ENCODE data around the gene DCTD.

DCTD gene

GRCh38 chr4:182922501-182923284 lies 5.5 kb upstream of the DCTD start:
- Histone ChIP-seq H3K27me3 (ENCODE audit: control insufficient read depth, insufficient read depth, low read length) (no peaks in the 10 kb centered on the region), H3K4me1 (ENCODE audit: control insufficient read depth, insufficient read depth, low read length) (no peaks in the 10 kb centered on the region; the same call in 1 of the 2 replicates), H3K4me3 (ENCODE audit: low read length) (no peak overlapping the region), H3K9me3 (ENCODE audit: control insufficient read depth, insufficient read depth, low read length) (no peaks in the 10 kb centered on the region), H3K36me3 (ENCODE audit: control insufficient read depth, insufficient read depth, low read length) (no peaks in the 10 kb centered on the region), H3K27ac (ENCODE audit: low read length) (no peak overlapping the region)
- DNase-seq (ENCODE audit: low read depth, low spot score): no peak
- no CpG with 5 or more reads among the region's 13 CpGs for WGBS (ENCODE audit: insufficient coverage, insufficient read length)

GRCh38 chr4:182921608-182922007 lies 4.4 kb upstream of the DCTD start:
- WGBS (ENCODE audit: insufficient coverage, insufficient read length): no CpG with 5 or more reads among the region's 4 CpGs
- Histone ChIP-seq H3K9me3 (ENCODE audit: control insufficient read depth, insufficient read depth, low read length) (no peaks in the 10 kb centered on the region), H3K36me3 (ENCODE audit: control insufficient read depth, insufficient read depth, low read length) (no peaks in the 10 kb centered on the region; the same call in 1 of the 2 replicates), H3K4me1 (ENCODE audit: control insufficient read depth, insufficient read depth, low read length) (no peaks in the 10 kb centered on the region; the same call in 1 of the 2 replicates), H3K4me3 (ENCODE audit: low read length) (no peak overlapping the region), H3K27ac (ENCODE audit: low read length) (no peak overlapping the region), H3K27me3 (ENCODE audit: control insufficient read depth, insufficient read depth, low read length) (no peaks in the 10 kb centered on the region)
- no peak for DNase-seq (ENCODE audit: low read depth, low spot score)

GRCh38 chr4:182920676-182921075 lies 3.5 kb upstream of the DCTD start:
- Histone ChIP-seq H3K27me3 (ENCODE audit: control insufficient read depth, insufficient read depth, low read length) (no peaks in the 10 kb centered on the region), H3K4me3 (ENCODE audit: low read length) (no peak overlapping the region), H3K27ac (ENCODE audit: low read length) (no peak overlapping the region), H3K9me3 (ENCODE audit: control insufficient read depth, insufficient read depth, low read length) (no peaks in the 10 kb centered on the region), H3K4me1 (ENCODE audit: control insufficient read depth, insufficient read depth, low read length) (peaks cover 5% of the 10 kb centered on the region), H3K36me3 (ENCODE audit: control insufficient read depth, insufficient read depth, low read length) (no peaks in the 10 kb centered on the region; the same call in 1 of the 2 replicates)
- no peak for DNase-seq (ENCODE audit: low read depth, low spot score)
- no CpG with 5 or more reads among the region's 4 CpGs for WGBS (ENCODE audit: insufficient coverage, insufficient read length)

GRCh38 chr4:182918791-182919302 lies 1.7 kb upstream of the DCTD start:
- WGBS (ENCODE audit: insufficient coverage, insufficient read length): no CpG with 5 or more reads among the region's 7 CpGs
- Histone ChIP-seq H3K4me3 (ENCODE audit: low read length) (no peak overlapping the region), H3K27me3 (ENCODE audit: control insufficient read depth, insufficient read depth, low read length) (no peaks in the 10 kb centered on the region)

GRCh38 chr4:182918044-182918607 lies 940 bp upstream of the DCTD start:
- peaks cover 5% of the 10 kb centered on the region for H3K4me1 ChIP-seq (ENCODE audit: control insufficient read depth, insufficient read depth, low read length)
- peaks cover 3% of the 10 kb centered on the region; the same call in 1 of the 2 replicates for H3K36me3 ChIP-seq (ENCODE audit: control insufficient read depth, insufficient read depth, low read length)
- DNase-seq (ENCODE audit: low read depth, low spot score): no peak
- H3K27me3 ChIP-seq (ENCODE audit: control insufficient read depth, insufficient read depth, low read length): no peaks in the 10 kb centered on the region
- H3K4me3 ChIP-seq (ENCODE audit: low read length): peak overlapping the region; percentile 84; the same call in 1 of the 2 replicates
- WGBS (ENCODE audit: insufficient coverage, insufficient read length): no CpG with 5 or more reads among the region's 12 CpGs
- no peak overlapping the region for H3K27ac ChIP-seq (ENCODE audit: low read length)
- no peaks in the 10 kb centered on the region for H3K9me3 ChIP-seq (ENCODE audit: control insufficient read depth, insufficient read depth, low read length)

More at GRCh38 chr4:182918791-182919302, 1.7 kb upstream of the DCTD start:
- H3K9me3 ChIP-seq (ENCODE audit: control insufficient read depth, insufficient read depth, low read length): no peaks in the 10 kb centered on the region
- H3K36me3 ChIP-seq (ENCODE audit: control insufficient read depth, insufficient read depth, low read length): peaks cover 3% of the 10 kb centered on the region; the same call in 1 of the 2 replicates
- DNase-seq (ENCODE audit: low read depth, low spot score): no peak
- no peak overlapping the region for H3K27ac ChIP-seq (ENCODE audit: low read length)
- peaks cover 5% of the 10 kb centered on the region for H3K4me1 ChIP-seq (ENCODE audit: control insufficient read depth, insufficient read depth, low read length)

GRCh38 chr4:182916483-182917181 lies 554 bp downstream of the DCTD start:
- no peaks in the 10 kb centered on the region for H3K9me3 ChIP-seq (ENCODE audit: control insufficient read depth, insufficient read depth, low read length)
- no CpG with 5 or more reads among the region's 38 CpGs for WGBS (ENCODE audit: insufficient coverage, insufficient read length)
- H3K36me3 ChIP-seq (ENCODE audit: control insufficient read depth, insufficient read depth, low read length): peaks cover 6% of the 10 kb centered on the region; the same call in 1 of the 2 replicates
- H3K4me3 ChIP-seq (ENCODE audit: low read length): peak overlapping the region; percentile 84
- H3K27me3 ChIP-seq (ENCODE audit: control insufficient read depth, insufficient read depth, low read length): no peaks in the 10 kb centered on the region
- H3K27ac ChIP-seq (ENCODE audit: low read length): no peak overlapping the region
- peaks cover 5% of the 10 kb centered on the region for H3K4me1 ChIP-seq (ENCODE audit: control insufficient read depth, insufficient read depth, low read length)
- no peak for DNase-seq (ENCODE audit: low read depth, low spot score)

- Histone ChIP-seq H3K4me3 (ENCODE audit: low read length) (no peak overlapping the region), H3K27ac (ENCODE audit: low read length) (no peak overlapping the region), H3K4me1 (ENCODE audit: control insufficient read depth, insufficient read depth, low read length) (peaks cover 5% of the 10 kb centered on the region), H3K27me3 (ENCODE audit: control insufficient read depth, insufficient read depth, low read length) (no peaks in the 10 kb centered on the region), H3K36me3 (ENCODE audit: control insufficient read depth, insufficient read depth, low read length) (peaks cover 6% of the 10 kb centered on the region; the same call in 1 of the 2 replicates), H3K9me3 (ENCODE audit: control insufficient read depth, insufficient read depth, low read length) (no peaks in the 10 kb centered on the region)
- no peak for DNase-seq (ENCODE audit: low read depth, low spot score)
- no CpG with 5 or more reads among the region's 5 CpGs for WGBS (ENCODE audit: insufficient coverage, insufficient read length)
Observed at GRCh38 chr4:182914357-182914756, 2.8 kb downstream of the DCTD start.

- Histone ChIP-seq H3K27ac (ENCODE audit: low read length) (no peak overlapping the region), H3K36me3 (ENCODE audit: control insufficient read depth, insufficient read depth, low read length) (peaks cover 6% of the 10 kb centered on the region; the same call in 1 of the 2 replicates), H3K27me3 (ENCODE audit: control insufficient read depth, insufficient read depth, low read length) (no peaks in the 10 kb centered on the region), H3K9me3 (ENCODE audit: control insufficient read depth, insufficient read depth, low read length) (no peaks in the 10 kb centered on the region), H3K4me1 (ENCODE audit: control insufficient read depth, insufficient read depth, low read length) (peaks cover 5% of the 10 kb centered on the region), H3K4me3 (ENCODE audit: low read length) (no peak overlapping the region)
- WGBS (ENCODE audit: insufficient coverage, insufficient read length): no CpG with 5 or more reads among the region's 2 CpGs
- no peak for DNase-seq (ENCODE audit: low read depth, low spot score)
Observed at GRCh38 chr4:182913621-182914020, 3.6 kb downstream of the DCTD start.

GRCh38 chr4:182913036-182913435 lies 4.2 kb downstream of the DCTD start:
- no peaks in the 10 kb centered on the region for H3K9me3 ChIP-seq (ENCODE audit: control insufficient read depth, insufficient read depth, low read length)
- H3K27ac ChIP-seq (ENCODE audit: low read length): no peak overlapping the region
- no peak for DNase-seq (ENCODE audit: low read depth, low spot score)
- WGBS (ENCODE audit: insufficient coverage, insufficient read length): no CpG with 5 or more reads among the region's 8 CpGs
- peaks cover 6% of the 10 kb centered on the region; the same call in 1 of the 2 replicates for H3K36me3 ChIP-seq (ENCODE audit: control insufficient read depth, insufficient read depth, low read length)
- no peak overlapping the region for H3K4me3 ChIP-seq (ENCODE audit: low read length)
- no peaks in the 10 kb centered on the region for H3K27me3 ChIP-seq (ENCODE audit: control insufficient read depth, insufficient read depth, low read length)
- peaks cover 5% of the 10 kb centered on the region for H3K4me1 ChIP-seq (ENCODE audit: control insufficient read depth, insufficient read depth, low read length)

- Histone ChIP-seq H3K4me1 (ENCODE audit: control insufficient read depth, insufficient read depth, low read length) (no peaks in the 10 kb centered on the region), H3K9me3 (ENCODE audit: control insufficient read depth, insufficient read depth, low read length) (no peaks in the 10 kb centered on the region), H3K27me3 (ENCODE audit: control insufficient read depth, insufficient read depth, low read length) (no peaks in the 10 kb centered on the region), H3K4me3 (ENCODE audit: low read length) (no peak overlapping the region), H3K27ac (ENCODE audit: low read length) (no peak overlapping the region), H3K36me3 (ENCODE audit: control insufficient read depth, insufficient read depth, low read length) (0 out of 2 replicates have a peak, but pooled peaks cover 3% of the 10 kb centered on the region)
- no CpG with 5 or more reads among the region's 3 CpGs for WGBS (ENCODE audit: insufficient coverage, insufficient read length)
- no peak for DNase-seq (ENCODE audit: low read depth, low spot score)
Observed at GRCh38 chr4:182908124-182908523, 9.1 kb downstream of the DCTD start.

Data from iPS DF 6.9 (cell line).